A549 (cell line): ENCODE measurements around the gene BCKDHA.

Experiments used
- NFE2L2 ChIP-seq: fragments of 150-350 bp; conservative IDR thresholded peaks from 2 replicates; pipeline ENCODE4 v1.6.1; 2014; ENCODE audit warnings: low read length
- POLR2A ChIP-seq: IDR thresholded peaks from 2 replicates; pipeline ENCODE4 v1.6.1; 2012; ENCODE audit warnings: mild to moderate bottlenecking, low read length
- TF ChIP-seq, protein P1 (sequence below): fragments of >200 bp; sonication (Bioruptor Twin); formaldehyde crosslinking; IDR thresholded peaks from 3 replicates; pipeline ENCODE4 v1.5.1; 2016

DNA sequence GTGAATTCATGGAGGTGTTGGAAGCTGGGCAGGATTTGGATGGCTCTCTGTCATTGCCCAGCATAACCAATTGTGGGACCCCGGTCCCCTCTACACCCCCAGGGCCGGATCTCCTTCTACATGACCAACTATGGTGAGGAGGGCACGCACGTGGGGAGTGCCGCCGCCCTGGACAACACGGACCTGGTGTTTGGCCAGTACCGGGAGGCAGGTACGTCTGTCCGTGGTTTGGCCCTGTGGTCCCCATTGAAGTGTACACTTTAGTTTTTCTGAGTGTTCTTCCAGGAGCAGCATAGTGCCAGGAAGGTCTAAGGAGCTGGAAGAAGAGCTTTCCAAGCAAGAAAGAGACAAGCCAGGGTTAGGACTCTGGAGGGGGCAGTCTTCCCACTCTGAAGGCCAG, 16.3 kb downstream of the BCKDHA start:
- TF ChIP-seq POLR2A: no peak
- TF ChIP-seq, protein P1, sequence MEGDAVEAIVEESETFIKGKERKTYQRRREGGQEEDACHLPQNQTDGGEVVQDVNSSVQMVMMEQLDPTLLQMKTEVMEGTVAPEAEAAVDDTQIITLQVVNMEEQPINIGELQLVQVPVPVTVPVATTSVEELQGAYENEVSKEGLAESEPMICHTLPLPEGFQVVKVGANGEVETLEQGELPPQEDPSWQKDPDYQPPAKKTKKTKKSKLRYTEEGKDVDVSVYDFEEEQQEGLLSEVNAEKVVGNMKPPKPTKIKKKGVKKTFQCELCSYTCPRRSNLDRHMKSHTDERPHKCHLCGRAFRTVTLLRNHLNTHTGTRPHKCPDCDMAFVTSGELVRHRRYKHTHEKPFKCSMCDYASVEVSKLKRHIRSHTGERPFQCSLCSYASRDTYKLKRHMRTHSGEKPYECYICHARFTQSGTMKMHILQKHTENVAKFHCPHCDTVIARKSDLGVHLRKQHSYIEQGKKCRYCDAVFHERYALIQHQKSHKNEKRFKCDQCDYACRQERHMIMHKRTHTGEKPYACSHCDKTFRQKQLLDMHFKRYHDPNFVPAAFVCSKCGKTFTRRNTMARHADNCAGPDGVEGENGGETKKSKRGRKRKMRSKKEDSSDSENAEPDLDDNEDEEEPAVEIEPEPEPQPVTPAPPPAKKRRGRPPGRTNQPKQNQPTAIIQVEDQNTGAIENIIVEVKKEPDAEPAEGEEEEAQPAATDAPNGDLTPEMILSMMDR: no peak
- no peak for TF ChIP-seq NFE2L2
